Upper lobe of left lung (tissue), 6 donors: Measurements from ENCODE around the gene SPTB. TPM values are rescaled to one million over a fixed set of nuclear protein-coding genes. Genes with fewer than 3 reads are reported as not detected.

Experiments
- ATAC-seq, 2 donors: fragments of 200-7000 bp; cut with Tn5 transposase; one replicate each; pipeline ENCODE4 v1.9.1; 2022; ENCODE audit warnings: mild to moderate bottlenecking in 2 of 2, moderate library complexity in 2 of 2; ENCODE audit not compliant: low FRiP score in 2 of 2
- DNase-seq, 2 donors: peaks; one replicate each; pipeline ENCODE4 v3.0.0-alpha.2; 2019 to 2020
- H3K27ac ChIP-seq, 4 donors: fragments of 200-600 bp; sonication (generic); one replicate each; pipeline ENCODE4 v1.5.1; 2016 to 2019
- H3K27me3 ChIP-seq, 4 donors: fragments of 200-600 bp; sonication (generic); one replicate each; pipeline ENCODE4 v1.5.1; 2017 to 2019
- H3K36me3 ChIP-seq, 4 donors: fragments of 200-600 bp; sonication (generic); one replicate each; pipeline ENCODE4 v1.5.1; 2016 to 2019
- H3K4me1 ChIP-seq, 4 donors: fragments of 200-600 bp; sonication (generic); one replicate each; pipeline ENCODE4 v1.5.1; 2018 to 2019
- H3K4me3 ChIP-seq, 4 donors: fragments of 200-600 bp; sonication (generic); one replicate each; pipeline ENCODE4 v1.5.1; 2017 to 2019; ENCODE audit warnings: mild to moderate bottlenecking in 2 of 4, moderate library complexity in 1 of 4
- H3K9me3 ChIP-seq, 4 donors: fragments of 200-600 bp; sonication (generic); one replicate each; pipeline ENCODE4 v1.5.1; 2018 to 2019
- CTCF ChIP-seq, 6 experiments: fragments of 450-650 bp in 4 of 6; fragments of 200-600 bp in 2 of 6; sonication (generic) in 2 of 6; IDR thresholded peaks; one replicate each; pipeline ENCODE4 v1.5.1; 2016 to 2019; ENCODE audit warnings: antibody characterized with exemption in 6 of 6
- EP300 ChIP-seq, 4 donors: sonication (generic); formaldehyde crosslinking; IDR thresholded peaks; one replicate each; pipeline ENCODE4 v1.5.1; 2017; ENCODE audit warnings: antibody characterized with exemption in 4 of 4, control low read depth in 2 of 4
- POLR2A ChIP-seq, 4 donors: fragments of 450-650 bp; IDR thresholded peaks; one replicate each; pipeline ENCODE4 v1.5.1; 2016 to 2017; ENCODE audit warnings: antibody characterized with exemption in 4 of 4, mild to moderate bottlenecking in 2 of 4
- POLR2AphosphoS5 ChIP-seq, 2 donors: sonication (generic); formaldehyde crosslinking; IDR thresholded peaks; one replicate each; pipeline ENCODE4 v1.5.1; 2017; ENCODE audit warnings: antibody characterized with exemption in 2 of 2
- WGBS, 2 donors: methylation state at CpG; one replicate each; pipeline ENCODE4 v1.1.5; 2017 to 2018; 5-methylcytosine and 5-hydroxymethylcytosine counted together
- total RNA-seq, 6 donors: library from RNA; depleted of rRNA in 4 of 6; stranded (reverse); fragments of >200 nt in 4 of 6; gene quantifications; one replicate each; pipeline versions ENCODE4 v1.1.0 to v1.2.1, GENCODE V29; 2016 to 2021
- donor health status: DM: no; HTN: no; CAD: no; lungs with moderate emphysema.
- donor health status: DM: no; HTN: yes; CAD: no; lungs with severe emphysema.

The SPTB gene
- total RNA-seq, 6 donors from 2014 or later: 2.1 to 3.3 (median 2.7) TPM

GRCh38 chr14:64736271-64737169, 143.2 kb downstream of the SPTB start:
- Histone ChIP-seq H3K4me3 (no peak overlapping the region), H3K27me3 (no peaks in the 10 kb centered on the region), H3K4me1 (peaks cover 0 to 5% (median 0%) of the 10 kb centered on the region in 4 donors), H3K36me3 (peaks cover 4 to 52% (median 34%) of the 10 kb centered on the region in 4 donors), H3K9me3 (no peaks in the 10 kb centered on the region), H3K27ac (no peak overlapping the region)
- TF ChIP-seq POLR2A (IDR thresholded peaks at IDR 0.05): no peak
- TF ChIP-seq EP300 (IDR thresholded peaks at IDR 0.05): no peak
- TF ChIP-seq CTCF (IDR thresholded peaks at IDR 0.05): no peak
- no peak for TF ChIP-seq POLR2AphosphoS5 (IDR thresholded peaks at IDR 0.05)
- no peak for ATAC-seq
- DNase-seq: peak in 1 of 2 donors; percentile 38
- WGBS, 2 donors: 91 to 93% methylated on average over 17 to 27 of the region's 28 CpGs

GRCh38 chr14:64734990-64735389, 144.7 kb downstream of the SPTB start:
- no peak overlapping the region for H3K4me3 ChIP-seq
- peaks cover 0 to 5% (median 0%) of the 10 kb centered on the region in 4 donors for H3K4me1 ChIP-seq
- H3K27ac ChIP-seq: no peak overlapping the region
- no peaks in the 10 kb centered on the region for H3K9me3 ChIP-seq
- 51 to 57% methylated on average over 6 of the region's 6 CpGs for WGBS, 2 donors
- no peak for TF ChIP-seq EP300 (IDR thresholded peaks at IDR 0.05)
- no peak for TF ChIP-seq POLR2A (IDR thresholded peaks at IDR 0.05)
- TF ChIP-seq POLR2AphosphoS5 (IDR thresholded peaks at IDR 0.05): no peak
- no peak for TF ChIP-seq CTCF (IDR thresholded peaks at IDR 0.05)
- H3K27me3 ChIP-seq: no peaks in the 10 kb centered on the region
- ATAC-seq (no peak), DNase-seq (no peak)
- peaks cover 6 to 51% (median 32%) of the 10 kb centered on the region in 4 donors for H3K36me3 ChIP-seq

GRCh38 chr14:64733899-64734298, 145.8 kb downstream of the SPTB start:
- Histone ChIP-seq H3K36me3 (peaks cover 6 to 46% (median 33%) of the 10 kb centered on the region in 4 donors), H3K27me3 (no peaks in the 10 kb centered on the region), H3K9me3 (no peaks in the 10 kb centered on the region), H3K4me1 (peaks cover 0 to 5% (median 0%) of the 10 kb centered on the region in 4 donors), H3K27ac (no peak overlapping the region), H3K4me3 (no peak overlapping the region)
- DNase-seq (no peak), ATAC-seq (no peak)
- no peak for TF ChIP-seq CTCF (IDR thresholded peaks at IDR 0.05)
- no peak for TF ChIP-seq POLR2A (IDR thresholded peaks at IDR 0.05)
- no peak for TF ChIP-seq POLR2AphosphoS5 (IDR thresholded peaks at IDR 0.05)
- no peak for TF ChIP-seq EP300 (IDR thresholded peaks at IDR 0.05)
- WGBS, 2 donors: 63 to 75% methylated on average over 1 of the region's 1 CpG

GRCh38 chr14:64733321-64733720, 146.4 kb downstream of the SPTB start:
- 86 to 92% methylated on average over 11 of the region's 11 CpGs for WGBS, 2 donors
- H3K4me1 ChIP-seq: peaks cover 0 to 5% (median 0%) of the 10 kb centered on the region in 4 donors
- no peak for TF ChIP-seq EP300 (IDR thresholded peaks at IDR 0.05)
- TF ChIP-seq CTCF (IDR thresholded peaks at IDR 0.05): no peak
- TF ChIP-seq POLR2AphosphoS5 (IDR thresholded peaks at IDR 0.05): no peak
- no peak for TF ChIP-seq POLR2A (IDR thresholded peaks at IDR 0.05)
- no peak overlapping the region for H3K27ac ChIP-seq
- DNase-seq (no peak), ATAC-seq (no peak)
- H3K9me3 ChIP-seq: no peaks in the 10 kb centered on the region
- H3K36me3 ChIP-seq: peaks cover 6 to 42% (median 36%) of the 10 kb centered on the region in 4 donors
- no peaks in the 10 kb centered on the region for H3K27me3 ChIP-seq
- H3K4me3 ChIP-seq: no peak overlapping the region
